Measurements from ENCODE around the gene MRPS27. TPM values are rescaled to one million over a fixed set of nuclear protein-coding genes. Genes with fewer than 3 reads are reported as not detected.

Gene MRPS27
- total and polyA plus RNA-seq, 2 of the 13 experiments (the other 11 are each of a cell fraction or from before 2014, with no cell fraction given): 71.8 to 115 TPM

DNA sequence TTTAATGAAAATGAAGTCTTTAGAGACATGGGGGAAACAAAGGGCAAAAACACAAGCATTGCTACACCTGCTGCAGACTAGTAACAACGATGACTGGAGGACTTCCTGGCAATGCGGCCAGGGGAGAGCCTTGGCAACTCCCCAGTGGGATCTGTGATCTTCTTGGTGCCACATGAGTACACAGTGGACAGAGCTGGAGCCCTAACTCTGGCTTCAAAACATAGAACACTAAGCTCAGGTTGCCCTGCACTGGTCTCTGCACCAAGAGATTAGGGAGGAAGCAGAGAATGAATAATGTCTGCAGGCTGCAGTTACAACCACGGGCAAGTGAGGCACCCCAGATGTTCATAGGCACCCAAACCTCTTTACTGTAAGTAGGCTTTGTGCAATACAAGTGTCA lies 91.1 kb downstream of the MRPS27 start (continued):
- TF ChIP-seq, protein P1, sequence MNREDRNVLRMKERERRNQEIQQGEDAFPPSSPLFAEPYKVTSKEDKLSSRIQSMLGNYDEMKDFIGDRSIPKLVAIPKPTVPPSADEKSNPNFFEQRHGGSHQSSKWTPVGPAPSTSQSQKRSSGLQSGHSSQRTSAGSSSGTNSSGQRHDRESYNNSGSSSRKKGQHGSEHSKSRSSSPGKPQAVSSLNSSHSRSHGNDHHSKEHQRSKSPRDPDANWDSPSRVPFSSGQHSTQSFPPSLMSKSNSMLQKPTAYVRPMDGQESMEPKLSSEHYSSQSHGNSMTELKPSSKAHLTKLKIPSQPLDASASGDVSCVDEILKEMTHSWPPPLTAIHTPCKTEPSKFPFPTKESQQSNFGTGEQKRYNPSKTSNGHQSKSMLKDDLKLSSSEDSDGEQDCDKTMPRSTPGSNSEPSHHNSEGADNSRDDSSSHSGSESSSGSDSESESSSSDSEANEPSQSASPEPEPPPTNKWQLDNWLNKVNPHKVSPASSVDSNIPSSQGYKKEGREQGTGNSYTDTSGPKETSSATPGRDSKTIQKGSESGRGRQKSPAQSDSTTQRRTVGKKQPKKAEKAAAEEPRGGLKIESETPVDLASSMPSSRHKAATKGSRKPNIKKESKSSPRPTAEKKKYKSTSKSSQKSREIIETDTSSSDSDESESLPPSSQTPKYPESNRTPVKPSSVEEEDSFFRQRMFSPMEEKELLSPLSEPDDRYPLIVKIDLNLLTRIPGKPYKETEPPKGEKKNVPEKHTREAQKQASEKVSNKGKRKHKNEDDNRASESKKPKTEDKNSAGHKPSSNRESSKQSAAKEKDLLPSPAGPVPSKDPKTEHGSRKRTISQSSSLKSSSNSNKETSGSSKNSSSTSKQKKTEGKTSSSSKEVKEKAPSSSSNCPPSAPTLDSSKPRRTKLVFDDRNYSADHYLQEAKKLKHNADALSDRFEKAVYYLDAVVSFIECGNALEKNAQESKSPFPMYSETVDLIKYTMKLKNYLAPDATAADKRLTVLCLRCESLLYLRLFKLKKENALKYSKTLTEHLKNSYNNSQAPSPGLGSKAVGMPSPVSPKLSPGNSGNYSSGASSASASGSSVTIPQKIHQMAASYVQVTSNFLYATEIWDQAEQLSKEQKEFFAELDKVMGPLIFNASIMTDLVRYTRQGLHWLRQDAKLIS (CRISPR knock-in tag; IDR thresholded peaks at IDR 0.05): no peak
- no peak for TF ChIP-seq SMARCE1 (IDR thresholded peaks at IDR 0.05; ENCODE audit: borderline replicate concordance)
- TF ChIP-seq, protein P2, sequence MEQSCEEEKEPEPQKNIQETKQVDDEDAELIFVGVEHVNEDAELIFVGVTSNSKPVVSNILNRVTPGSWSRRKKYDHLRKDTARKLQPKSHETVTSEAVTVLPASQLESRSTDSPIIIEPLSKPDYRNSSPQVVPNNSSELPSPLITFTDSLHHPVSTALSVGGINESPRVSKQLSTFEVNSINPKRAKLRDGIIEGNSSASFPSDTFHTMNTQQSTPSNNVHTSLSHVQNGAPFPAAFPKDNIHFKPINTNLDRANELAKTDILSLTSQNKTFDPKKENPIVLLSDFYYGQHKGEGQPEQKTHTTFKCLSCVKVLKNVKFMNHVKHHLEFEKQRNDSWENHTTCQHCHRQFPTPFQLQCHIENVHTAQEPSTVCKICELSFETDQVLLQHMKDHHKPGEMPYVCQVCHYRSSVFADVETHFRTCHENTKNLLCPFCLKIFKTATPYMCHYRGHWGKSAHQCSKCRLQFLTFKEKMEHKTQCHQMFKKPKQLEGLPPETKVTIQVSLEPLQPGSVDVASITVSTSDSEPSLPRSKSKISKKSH (CRISPR knock-in tag; IDR thresholded peaks at IDR 0.05; ENCODE audit: borderline replicate concordance): no peak
- TF ChIP-seq, protein P3, sequence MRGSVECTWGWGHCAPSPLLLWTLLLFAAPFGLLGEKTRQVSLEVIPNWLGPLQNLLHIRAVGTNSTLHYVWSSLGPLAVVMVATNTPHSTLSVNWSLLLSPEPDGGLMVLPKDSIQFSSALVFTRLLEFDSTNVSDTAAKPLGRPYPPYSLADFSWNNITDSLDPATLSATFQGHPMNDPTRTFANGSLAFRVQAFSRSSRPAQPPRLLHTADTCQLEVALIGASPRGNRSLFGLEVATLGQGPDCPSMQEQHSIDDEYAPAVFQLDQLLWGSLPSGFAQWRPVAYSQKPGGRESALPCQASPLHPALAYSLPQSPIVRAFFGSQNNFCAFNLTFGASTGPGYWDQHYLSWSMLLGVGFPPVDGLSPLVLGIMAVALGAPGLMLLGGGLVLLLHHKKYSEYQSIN (CRISPR knock-in tag; IDR thresholded peaks at IDR 0.05; ENCODE audit: borderline replicate concordance): no peak
- no peak for TF ChIP-seq ZNF709 (CRISPR knock-in tag; IDR thresholded peaks at IDR 0.05)
- TF ChIP-seq U2AF2 (IDR thresholded peaks at IDR 0.05; ENCODE audit: low read depth, low read length): no peak
- TF ChIP-seq HNRNPL (IDR thresholded peaks at IDR 0.05; ENCODE audit: low read depth, low read length): no peak

Data from HepG2 (cell line).